ENCODE measurements around the gene AMH.

GRCh38 chr19:2239771-2240770 lies 9.1 kb upstream of the AMH start:
- TF ChIP-seq CTCF (IDR thresholded peaks at IDR 0.05) (no peak), POLR2A (IDR thresholded peaks at IDR 0.05) (no peak)
